Stimulated activated CD4-positive, alpha-beta T cell treated with anti-CD3 and anti-CD28 coated beads, Interleukin-15, amount 100 ng/mL, for 24 hours (primary cell): ENCODE measurements around the gene OR6S1.
"Not testable (repeated sequence)": the region's sequence is repeated elsewhere in the genome, so short reads cannot be mapped to it uniquely, and the experiment has no call there.

Experiments used
- DNase-seq: peaks from one replicate; pipeline ENCODE4 v3.0.0-alpha.2; 2020

Gene OR6S1

GRCh38 chr14:20667957-20668356 lies 26.5 kb upstream of the OR6S1 start:
- DNase-seq = no peak

GRCh38 chr14:20666400-20666961 lies 25.0 kb upstream of the OR6S1 start:
- not testable (repeated sequence) for DNase-seq

GRCh38 chr14:20662968-20663732 lies 21.7 kb upstream of the OR6S1 start:
- peak; percentile 90 for DNase-seq

- DNase-seq = no peak
Measured at GRCh38 chr14:20661197-20661596, 19.7 kb upstream of the OR6S1 start.

- no peak for DNase-seq
Measured at GRCh38 chr14:20659813-20660395, 18.4 kb upstream of the OR6S1 start.

GRCh38 chr14:20659336-20659735 lies 17.8 kb upstream of the OR6S1 start:
- DNase-seq = no peak

GRCh38 chr14:20658246-20658645 lies 16.8 kb upstream of the OR6S1 start:
- DNase-seq = no peak

- DNase-seq = peak; percentile 52
Measured at GRCh38 chr14:20657216-20658211, 16.0 kb upstream of the OR6S1 start.

GRCh38 chr14:20656274-20656673 lies 14.8 kb upstream of the OR6S1 start:
- no peak for DNase-seq

- DNase-seq = no peak
Measured at GRCh38 chr14:20655851-20656250, 14.4 kb upstream of the OR6S1 start.

- peak; percentile 81 for DNase-seq
Measured at GRCh38 chr14:20652996-20653975, 11.8 kb upstream of the OR6S1 start.

- no peak for DNase-seq
Measured at GRCh38 chr14:20645481-20645880, 4.0 kb upstream of the OR6S1 start.

- DNase-seq = no peak
Measured at GRCh38 chr14:20644520-20644919, 3.0 kb upstream of the OR6S1 start.

GRCh38 chr14:20642755-20643154 lies 1.3 kb upstream of the OR6S1 start:
- not testable (repeated sequence) for DNase-seq

GRCh38 chr14:20642182-20642581 lies 691 bp upstream of the OR6S1 start:
- DNase-seq = no peak

GRCh38 chr14:20632831-20633691 lies 8.4 kb downstream of the OR6S1 start:
- DNase-seq = peak; percentile 80

- DNase-seq = peak; percentile 44
Measured at GRCh38 chr14:20632448-20632830, 9.1 kb downstream of the OR6S1 start.

- DNase-seq = no peak
Measured at GRCh38 chr14:20631880-20632389, 9.6 kb downstream of the OR6S1 start.

- DNase-seq = peak; percentile 70
Measured at GRCh38 chr14:20631023-20631879, 10.2 kb downstream of the OR6S1 start.
